Natural killer cell (primary cell): ENCODE results near the gene RDH14. TPM values are rescaled to one million over a fixed set of nuclear protein-coding genes. Genes with fewer than 3 reads are reported as not detected.

Experiments
- ATAC-seq, 3 donors: fragments of 150-1000 bp in 2 of 3; fragments of 200-7000 bp in 1 of 3; cut with Tn5 transposase; 1 replicate in 1 of 3; 2 replicates in 2 of 3; pipeline ENCODE4 v1.10.0; 2021; ENCODE audit warnings: mild to moderate bottlenecking in 2 of 3, moderate library complexity in 2 of 3
- DNase-seq, 2 donors: peaks; one replicate each; pipeline versions ENCODE4 v3.0.0 to v3.0.0-alpha.2; 2013 to 2021; ENCODE audit warnings: mixed read lengths in 1 of 2
- H3K27ac ChIP-seq: one replicate; pipeline ENCODE4 v1.5.1; 2013; ENCODE audit warnings: mild to moderate bottlenecking, low read length
- H3K27me3 ChIP-seq: one replicate; pipeline ENCODE4 v1.6.1; 2013; ENCODE audit warnings: low read length; ENCODE audit not compliant: control insufficient read depth, insufficient read depth
- H3K36me3 ChIP-seq: one replicate; pipeline ENCODE4 v1.6.1; 2013; ENCODE audit warnings: low read length; ENCODE audit not compliant: control insufficient read depth, insufficient read depth
- H3K4me1 ChIP-seq: one replicate; pipeline ENCODE4 v1.6.1; 2013; ENCODE audit warnings: low read length; ENCODE audit not compliant: control insufficient read depth, insufficient read depth
- H3K4me3 ChIP-seq: one replicate; pipeline ENCODE4 v1.5.1; 2013; ENCODE audit warnings: low read length
- H3K9me3 ChIP-seq: one replicate; pipeline ENCODE4 v1.6.1; 2013; ENCODE audit warnings: low read length; ENCODE audit not compliant: control insufficient read depth, insufficient read depth
- H3K27ac Mint-ChIP-seq, 2 donors: one replicate each; pipeline ENCODE4 v1.8.0; 2022; ENCODE audit warnings: mild to moderate bottlenecking in 2 of 2, mixed read lengths in 2 of 2, moderate library complexity in 1 of 2
- H3K27me3 Mint-ChIP-seq, 2 donors: one replicate each; pipeline ENCODE4 v1.8.0; 2022; ENCODE audit warnings: low read depth in 2 of 2, mixed read lengths in 2 of 2
- H3K36me3 Mint-ChIP-seq: one replicate; pipeline ENCODE4 v1.8.0; 2022; ENCODE audit warnings: mixed read lengths
- H3K4me1 Mint-ChIP-seq, 2 donors: one replicate each; pipeline ENCODE4 v1.8.0; 2022; ENCODE audit warnings: mixed read lengths in 2 of 2
- H3K4me3 Mint-ChIP-seq: one replicate; pipeline ENCODE4 v1.8.0; 2022; ENCODE audit warnings: mild to moderate bottlenecking, moderate library complexity, mixed read lengths
- H3K9me3 Mint-ChIP-seq, 2 donors: one replicate each; pipeline ENCODE4 v1.8.0; 2022; ENCODE audit warnings: mixed read lengths in 2 of 2
- WGBS: methylation state at CpG from one replicate; pipeline ENCODE4 v1.1.7; 2013; ENCODE audit warnings: missing lambda C conversion rate; ENCODE audit not compliant: insufficient coverage; 5-methylcytosine and 5-hydroxymethylcytosine counted together
- intact Hi-C: fragments of 100-400 bp; cut with micrococcal nuclease; formaldehyde crosslinking; loops from one replicate; pipeline ENCODE4 v1.14.2; 2022
- total RNA-seq, 4 donors: library from RNA; stranded (reverse); fragments of 120-200 nt in 1 of 4; gene quantifications; one replicate each; pipeline versions ENCODE4 v1.2.3 to v1.2.4, GENCODE V29; 2013 to 2022
- TF ChIP-seq, protein P1 (sequence below): fragments of 200-600 bp; IDR thresholded peaks from one replicate; pipeline ENCODE4 v1.8.0; 2022; ENCODE audit warnings: antibody characterized with exemption

Gene RDH14
- total RNA-seq, 3 donors from 2014 or later (not counting 1 experiment from before 2014, with no cell fraction given), result 8.7 to 13.5 (median 12.5) TPM

DNA sequence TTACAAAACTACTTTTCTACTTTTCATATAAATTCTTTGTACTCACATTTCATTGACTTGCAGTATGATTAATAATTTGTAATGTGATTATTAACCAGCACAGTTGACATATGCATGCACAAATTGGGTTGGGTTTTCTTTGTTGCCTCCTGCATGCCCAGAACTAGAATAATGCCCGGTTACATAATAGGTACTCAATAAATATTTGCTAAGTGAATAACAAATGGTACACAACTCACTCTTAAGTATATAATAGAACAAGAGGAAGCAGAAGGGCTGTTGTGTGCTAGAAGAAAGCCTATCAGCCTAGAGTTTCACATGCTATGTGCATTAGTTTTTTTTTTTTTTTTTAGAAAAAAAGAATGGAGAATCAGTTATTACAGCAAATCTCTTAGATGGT is 9.3 kb downstream of the RDH14 start:
- Mint-ChIP-seq H3K4me1 (peaks cover 14 to 30% of the 10 kb centered on the region in 2 donors), H3K4me3 (no peak overlapping the region), H3K9me3 (no peaks in the 10 kb centered on the region), H3K27me3 (no peaks in the 10 kb centered on the region), H3K27ac (no peak overlapping the region), H3K36me3 (peaks cover 8% of the 10 kb centered on the region)
- Histone ChIP-seq H3K27ac (no peak overlapping the region), H3K4me3 (no peak overlapping the region), H3K9me3 (no peaks in the 10 kb centered on the region), H3K4me1 (no peaks in the 10 kb centered on the region), H3K27me3 (no peaks in the 10 kb centered on the region), H3K36me3 (peaks cover 20% of the 10 kb centered on the region)
- WGBS, result no CpG with 5 or more reads among the region's 1 CpG
- ATAC-seq (no peak), DNase-seq (no peak)
- intact Hi-C loops, result no loop called here
- TF ChIP-seq, protein P1, sequence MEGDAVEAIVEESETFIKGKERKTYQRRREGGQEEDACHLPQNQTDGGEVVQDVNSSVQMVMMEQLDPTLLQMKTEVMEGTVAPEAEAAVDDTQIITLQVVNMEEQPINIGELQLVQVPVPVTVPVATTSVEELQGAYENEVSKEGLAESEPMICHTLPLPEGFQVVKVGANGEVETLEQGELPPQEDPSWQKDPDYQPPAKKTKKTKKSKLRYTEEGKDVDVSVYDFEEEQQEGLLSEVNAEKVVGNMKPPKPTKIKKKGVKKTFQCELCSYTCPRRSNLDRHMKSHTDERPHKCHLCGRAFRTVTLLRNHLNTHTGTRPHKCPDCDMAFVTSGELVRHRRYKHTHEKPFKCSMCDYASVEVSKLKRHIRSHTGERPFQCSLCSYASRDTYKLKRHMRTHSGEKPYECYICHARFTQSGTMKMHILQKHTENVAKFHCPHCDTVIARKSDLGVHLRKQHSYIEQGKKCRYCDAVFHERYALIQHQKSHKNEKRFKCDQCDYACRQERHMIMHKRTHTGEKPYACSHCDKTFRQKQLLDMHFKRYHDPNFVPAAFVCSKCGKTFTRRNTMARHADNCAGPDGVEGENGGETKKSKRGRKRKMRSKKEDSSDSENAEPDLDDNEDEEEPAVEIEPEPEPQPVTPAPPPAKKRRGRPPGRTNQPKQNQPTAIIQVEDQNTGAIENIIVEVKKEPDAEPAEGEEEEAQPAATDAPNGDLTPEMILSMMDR, result no peak

DNA sequence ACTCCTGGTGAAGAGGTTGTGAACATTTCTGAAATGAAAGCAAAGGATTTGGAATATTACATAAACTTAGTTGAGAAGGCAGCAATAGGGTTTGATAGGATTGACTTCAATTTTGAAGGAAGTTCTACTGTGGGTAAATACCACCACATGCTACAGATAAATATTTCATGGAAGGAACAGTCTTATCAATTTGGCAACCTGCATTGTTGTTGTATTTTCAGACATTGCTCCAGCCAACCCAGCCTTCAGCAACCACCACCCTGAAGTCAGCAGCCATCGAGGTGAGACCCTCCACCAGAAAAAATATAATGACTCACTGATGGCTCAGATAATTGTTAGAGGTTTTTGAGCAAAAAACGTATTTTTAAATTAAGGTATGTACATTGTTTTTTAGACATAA is 10.0 kb downstream of the RDH14 start:
- Histone ChIP-seq H3K4me1 (no peaks in the 10 kb centered on the region), H3K27me3 (no peaks in the 10 kb centered on the region), H3K9me3 (no peaks in the 10 kb centered on the region), H3K4me3 (no peak overlapping the region), H3K27ac (no peak overlapping the region), H3K36me3 (peaks cover 18% of the 10 kb centered on the region)
- Mint-ChIP-seq H3K4me1 (peaks cover 16 to 30% of the 10 kb centered on the region in 2 donors), H3K27me3 (no peaks in the 10 kb centered on the region), H3K27ac (no peak overlapping the region), H3K4me3 (no peak overlapping the region), H3K36me3 (peaks cover 7% of the 10 kb centered on the region), H3K9me3 (no peaks in the 10 kb centered on the region)
- no peak for DNase-seq
- intact Hi-C loops, result no loop called here
- WGBS, result no CpG with 5 or more reads among the region's 2 CpGs
- TF ChIP-seq, protein P1, result no peak
- ATAC-seq, result no peak

DNA sequence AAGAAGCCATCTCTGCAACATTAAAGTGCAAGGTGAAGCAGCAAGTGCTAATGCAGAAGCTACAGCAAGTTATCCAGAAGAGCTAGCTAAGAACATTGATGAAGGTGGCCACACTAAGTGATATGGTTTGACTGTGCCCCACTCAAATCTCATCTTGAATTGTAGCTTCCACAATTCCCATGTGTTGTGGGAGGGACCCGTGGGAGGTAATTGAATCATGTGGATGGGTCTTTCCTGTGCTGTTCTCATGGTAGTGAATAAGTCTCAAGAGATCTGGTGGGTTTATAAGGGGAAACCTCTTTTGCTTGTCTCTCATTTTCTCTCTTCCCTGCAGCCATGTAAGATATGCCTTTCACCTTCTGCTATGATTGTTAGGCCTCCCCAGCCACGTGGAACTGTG is 11.4 kb downstream of the RDH14 start:
- Mint-ChIP-seq H3K4me3 (no peak overlapping the region), H3K27ac (no peak overlapping the region), H3K9me3 (no peaks in the 10 kb centered on the region), H3K27me3 (no peaks in the 10 kb centered on the region), H3K4me1 (peaks cover 16 to 24% of the 10 kb centered on the region in 2 donors), H3K36me3 (no peaks in the 10 kb centered on the region)
- ATAC-seq (no peak), DNase-seq (no peak)
- TF ChIP-seq, protein P1, result no peak
- Histone ChIP-seq H3K4me3 (no peak overlapping the region), H3K36me3 (peaks cover 6% of the 10 kb centered on the region), H3K4me1 (no peaks in the 10 kb centered on the region), H3K9me3 (no peaks in the 10 kb centered on the region), H3K27me3 (no peaks in the 10 kb centered on the region), H3K27ac (no peak overlapping the region)
- WGBS, result 80% methylated on average over 2 of the region's 2 CpGs
- intact Hi-C loops, result no loop called here

DNA sequence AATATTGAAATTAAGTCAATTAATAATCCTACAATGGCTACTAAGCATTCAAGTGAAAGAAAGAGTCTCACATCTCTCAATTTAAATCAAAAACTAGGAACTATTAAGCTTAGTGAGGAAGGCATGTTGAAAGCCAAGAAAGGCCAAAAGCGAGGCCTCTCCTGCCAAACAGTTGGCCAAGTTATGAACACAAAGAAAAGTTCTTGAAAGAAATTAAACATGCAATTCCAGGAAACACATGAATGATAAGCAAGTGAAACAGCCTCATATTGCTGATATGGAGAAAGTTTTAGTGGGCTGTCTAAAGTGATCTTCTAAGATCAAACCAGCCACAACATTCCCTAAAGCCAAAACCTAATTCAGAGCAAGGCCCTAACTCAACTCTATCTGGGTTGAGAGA is 11.8 kb downstream of the RDH14 start:
- DNase-seq (no peak), ATAC-seq (no peak)
- H3K4me3 ChIP-seq, result no peak overlapping the region
- H3K27ac Mint-ChIP-seq, result no peak overlapping the region
- H3K36me3 ChIP-seq, result peaks cover 3% of the 10 kb centered on the region
- H3K4me3 Mint-ChIP-seq, result no peak overlapping the region
- no peaks in the 10 kb centered on the region for H3K27me3 ChIP-seq
- H3K27ac ChIP-seq, result no peak overlapping the region
- H3K36me3 Mint-ChIP-seq, result no peaks in the 10 kb centered on the region
- intact Hi-C loops, result no loop called here
- WGBS, result 100% methylated on average over 1 of the region's 1 CpG
- TF ChIP-seq, protein P1, result no peak
- no peaks in the 10 kb centered on the region for H3K27me3 Mint-ChIP-seq
- H3K9me3 Mint-ChIP-seq, result no peaks in the 10 kb centered on the region
- no peaks in the 10 kb centered on the region for H3K9me3 ChIP-seq
- no peaks in the 10 kb centered on the region for H3K4me1 ChIP-seq
- H3K4me1 Mint-ChIP-seq, result peaks cover 16 to 24% of the 10 kb centered on the region in 2 donors
